ENCODE results near the gene IFITM10. TPM values are rescaled to one million over a fixed set of nuclear protein-coding genes. Genes with fewer than 3 reads are reported as not detected.

Gene IFITM10
- total RNA-seq, 1 experiment from 2014 or later, result 0.59 TPM

DNA sequence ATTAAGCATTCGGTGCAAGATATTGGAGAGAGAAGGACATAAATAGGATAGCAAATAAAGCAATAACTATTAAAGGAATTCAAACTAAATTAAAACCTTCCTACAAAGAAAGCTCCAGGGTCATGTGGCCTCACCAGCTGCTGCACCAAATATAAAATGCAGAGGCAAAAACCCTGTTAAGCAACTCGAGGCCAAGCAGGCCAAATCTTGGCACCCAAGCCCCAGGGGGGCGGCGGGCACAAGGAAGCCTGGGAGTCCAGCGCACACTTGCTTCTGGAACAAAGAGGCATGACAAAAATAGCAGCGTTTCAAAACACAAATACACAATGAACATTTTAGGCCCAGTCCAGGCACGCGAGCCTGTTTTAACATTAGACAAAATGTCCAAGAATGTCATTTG is 32.6 kb downstream of the IFITM10 start:
- Histone ChIP-seq H2BK12ac (ENCODE audit: insufficient read length, low read depth, low read length) (no peak overlapping the region), H3K9ac (ENCODE audit: extremely low read depth, insufficient read length, low read length) (no peak overlapping the region), H2AFZ (ENCODE audit: low read length) (no peak overlapping the region), H3K9me3 (ENCODE audit: control insufficient read depth, low read depth, low read length) (no peaks in the 10 kb centered on the region), H2BK120ac (ENCODE audit: low read depth, low read length, poor library complexity, severe bottlenecking) (no peak overlapping the region), H3K18ac (ENCODE audit: insufficient read length, low read depth, low read length) (no peak overlapping the region), H3T11ph (ENCODE audit: low read length) (no peak overlapping the region), H3K79me2 (ENCODE audit: insufficient read depth, low read length) (no peaks in the 10 kb centered on the region), H3K23ac (ENCODE audit: insufficient read length, low read depth, low read length) (no peak overlapping the region), H3K27me3 (ENCODE audit: insufficient read depth, low read length) (no peaks in the 10 kb centered on the region; the same call in 1 of the 2 replicates), H3K4ac (ENCODE audit: low read depth, low read length) (no peak overlapping the region), H2BK15ac (ENCODE audit: low read depth, low read length) (no peak overlapping the region), H3K14ac (ENCODE audit: insufficient read depth, low read length) (no peak overlapping the region), H4K5ac (ENCODE audit: insufficient read length, low read depth, low read length) (no peak overlapping the region), H3K4me1 (ENCODE audit: insufficient read depth, low read length) (no peaks in the 10 kb centered on the region), H3K4me2 (ENCODE audit: insufficient read depth, insufficient read length, low read length) (no peak overlapping the region), H2AK5ac (ENCODE audit: insufficient read length, low read length) (no peak overlapping the region), H3K23me2 (ENCODE audit: insufficient read length, low read depth, low read length, poor library complexity, severe bottlenecking) (no peaks in the 10 kb centered on the region), H4K8ac (replicated peaks; ENCODE audit: insufficient read length, low read depth, low read length) (no peak overlapping the region), H4K91ac (ENCODE audit: insufficient read length, low read depth, low read length) (no peak overlapping the region), H4K20me1 (ENCODE audit: control insufficient read depth, insufficient read depth, insufficient read length) (no peaks in the 10 kb centered on the region), H2BK5ac (ENCODE audit: insufficient read length, low read length) (no peak overlapping the region), H3K27ac (ENCODE audit: insufficient read length, low read depth, low read length) (no peak overlapping the region), H2BK20ac (ENCODE audit: low read depth, low read length, poor library complexity, severe bottlenecking) (no peak overlapping the region), H3K79me1 (ENCODE audit: insufficient read depth, low read depth, low read length, poor library complexity, severe bottlenecking) (no peaks in the 10 kb centered on the region), H3K56ac (ENCODE audit: insufficient read length, low read depth, low read length) (no peak overlapping the region)
- Mint-ChIP-seq H3K27ac (no peak overlapping the region), H3K4me3 (no peak overlapping the region), H3K4me1 (no peaks in the 10 kb centered on the region), H3K36me3 (ENCODE audit: insufficient read depth in 1 of 3, low read depth in 3 of 3) (no peaks in the 10 kb centered on the region), H3K27me3 (ENCODE audit: low read depth) (peaks cover 31% of the 10 kb centered on the region), H3K9me3 (peaks cover 2 to 3% of the 10 kb centered on the region in 2 experiments; a peak in 2 of 5 replicates)
- TF ChIP-seq CTCF (conservative IDR thresholded peaks at IDR 0.05), result no peak
- WGBS (ENCODE audit: extremely low coverage, insufficient read length, low lambda C conversion rate), result no CpG with 5 or more reads among the region's 8 CpGs
- no peak for DNase-seq

All from H9 (cell line).